Fibroblast of lung (primary cell): Measurements from ENCODE around the gene ASB4. TPM values are rescaled to one million over a fixed set of nuclear protein-coding genes. Genes with fewer than 3 reads are reported as not detected.
A peak's percentile ranks its signal among the peaks of the same experiment; 100 is the strongest.

ENCODE experiments used
- DNase-seq, 2 donors: peaks; one replicate each; pipeline versions ENCODE4 v3.0.0 to v3.0.0-alpha.2; 2010; ENCODE audit warnings: low read depth in 2 of 2
- H2AFZ ChIP-seq: 2 replicates; pipeline ENCODE4 v1.5.1; 2012; ENCODE audit warnings: low read length, control low read depth, inconsistent platforms
- H3K27ac ChIP-seq: 2 replicates; pipeline ENCODE4 v1.5.1; 2011; ENCODE audit warnings: low read length, control low read depth; ENCODE audit not compliant: insufficient read depth
- H3K27me3 ChIP-seq: 2 replicates; pipeline ENCODE4 v1.5.1; 2011; ENCODE audit warnings: mild to moderate bottlenecking, low read length; ENCODE audit not compliant: control insufficient read depth, insufficient read depth
- H3K36me3 ChIP-seq: 2 replicates; pipeline ENCODE4 v1.5.1; 2011; ENCODE audit warnings: low read length; ENCODE audit not compliant: control insufficient read depth, insufficient read depth
- H3K4me1 ChIP-seq: 2 replicates; pipeline ENCODE4 v1.5.1; 2011; ENCODE audit warnings: low read length; ENCODE audit not compliant: control insufficient read depth, insufficient read depth; ENCODE audit errors: extremely low read depth
- H3K4me2 ChIP-seq: 2 replicates; pipeline ENCODE4 v1.5.1; 2011; ENCODE audit warnings: low read length, control low read depth; ENCODE audit not compliant: insufficient read depth; ENCODE audit errors: extremely low read depth
- H3K4me3 ChIP-seq, 4 experiments: fragments of 200-600 bp in 1 of 4; sonication (generic) in 1 of 4; replicated peaks in 1 of 4; 2 replicates each; pipeline ENCODE4 v1.5.1; 2011 to 2016; ENCODE audit warnings: low read length in 4 of 4, low read depth in 3 of 4, mild to moderate bottlenecking in 3 of 4, control low read depth in 2 of 4, inconsistent platforms in 1 of 4, mixed read lengths in 1 of 4; ENCODE audit not compliant: insufficient read depth in 1 of 4; ENCODE audit errors: control extremely low read depth in 1 of 4
- H3K79me2 ChIP-seq: 2 replicates; pipeline ENCODE4 v1.5.1; 2012; ENCODE audit warnings: mild to moderate bottlenecking, low read length, inconsistent platforms; ENCODE audit not compliant: control insufficient read depth, insufficient read depth
- H3K9ac ChIP-seq: 2 replicates; pipeline ENCODE4 v1.5.1; 2011; ENCODE audit warnings: mild to moderate bottlenecking, low read length, control low read depth; ENCODE audit not compliant: insufficient read depth
- H3K9me3 ChIP-seq: 2 replicates; pipeline ENCODE4 v1.5.1; 2012; ENCODE audit warnings: low read depth, low read length; ENCODE audit not compliant: control insufficient read depth, insufficient read depth
- H4K20me1 ChIP-seq: 2 replicates; pipeline ENCODE4 v1.5.1; 2011; ENCODE audit warnings: low read length; ENCODE audit not compliant: control insufficient read depth, insufficient read depth; ENCODE audit errors: extremely low read depth
- EZH2 ChIP-seq: IDR thresholded peaks from 2 replicates; pipeline ENCODE4 v1.5.1; 2012; ENCODE audit warnings: low read length, control low read depth, mild to moderate bottlenecking; ENCODE audit errors: missing control alignments
- polyA plus RNA-seq, 2 donors: library from polyadenylated mRNA; depleted of rRNA in 1 of 2; stranded (reverse) in 1 of 2; unstranded in 1 of 2; fragments of >200 nt; gene quantifications; 2 replicates each; pipeline ENCODE4 v1.2.1, GENCODE V29; 2011 to 2012; ENCODE audit warnings: missing spikeins in 1 of 2
- total RNA-seq: library from RNA; depleted of rRNA; stranded (reverse); fragments of >200 nt; gene quantifications from 2 replicates; pipeline ENCODE4 v1.2.1, GENCODE V29; 2014
- TF ChIP-seq, protein P1 (sequence below), 2 donors: IDR thresholded peaks in 1 of 2; conservative IDR thresholded peaks in 1 of 2; 1 replicate in 1 of 2; 2 replicates in 1 of 2; pipeline ENCODE4 v1.5.1; 2011 to 2012; ENCODE audit warnings: low read length in 2 of 2, control low read depth in 1 of 2, inconsistent platforms in 1 of 2, low read depth in 1 of 2, mild to moderate bottlenecking in 1 of 2

Gene ASB4
- total and polyA plus RNA-seq, 2 donors (not counting 1 experiment from before 2014, with no cell fraction given), result not detected

DNA sequence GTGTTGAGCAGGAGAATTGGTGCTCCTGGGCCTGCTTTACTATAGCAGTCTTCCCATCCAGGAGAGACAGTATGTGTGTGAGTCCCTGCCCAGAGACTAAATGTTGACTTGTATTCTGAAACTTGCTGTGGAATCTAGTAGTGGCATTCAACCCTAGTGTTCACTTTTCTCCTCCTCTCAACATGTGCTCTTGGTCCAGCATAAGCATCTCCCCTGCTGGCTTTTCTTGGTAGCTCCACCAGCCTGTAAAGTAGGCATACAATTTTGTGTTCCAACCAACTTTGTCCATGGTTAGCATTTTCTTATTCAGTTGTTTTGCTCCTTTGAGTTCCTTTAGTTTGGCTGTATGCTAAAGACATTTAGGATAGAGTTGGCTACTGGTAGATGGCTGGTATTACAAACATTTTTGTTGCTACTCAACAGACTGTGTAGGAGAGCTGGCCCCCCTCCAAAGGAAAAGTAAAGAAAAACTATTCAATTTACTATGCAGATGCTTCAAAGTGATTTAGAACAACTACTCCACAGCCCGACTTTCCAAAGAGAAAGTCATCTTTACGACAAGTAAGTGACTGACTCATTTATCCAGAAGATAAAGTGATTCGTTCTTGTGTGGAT, 46.0 kb downstream of the ASB4 start:
- no peaks in the 10 kb centered on the region for H4K20me1 ChIP-seq
- no peak overlapping the region for H3K4me3 ChIP-seq
- H3K27ac ChIP-seq, result no peak overlapping the region
- H3K4me2 ChIP-seq, result no peak overlapping the region
- no peak for DNase-seq
- TF ChIP-seq, protein P1, sequence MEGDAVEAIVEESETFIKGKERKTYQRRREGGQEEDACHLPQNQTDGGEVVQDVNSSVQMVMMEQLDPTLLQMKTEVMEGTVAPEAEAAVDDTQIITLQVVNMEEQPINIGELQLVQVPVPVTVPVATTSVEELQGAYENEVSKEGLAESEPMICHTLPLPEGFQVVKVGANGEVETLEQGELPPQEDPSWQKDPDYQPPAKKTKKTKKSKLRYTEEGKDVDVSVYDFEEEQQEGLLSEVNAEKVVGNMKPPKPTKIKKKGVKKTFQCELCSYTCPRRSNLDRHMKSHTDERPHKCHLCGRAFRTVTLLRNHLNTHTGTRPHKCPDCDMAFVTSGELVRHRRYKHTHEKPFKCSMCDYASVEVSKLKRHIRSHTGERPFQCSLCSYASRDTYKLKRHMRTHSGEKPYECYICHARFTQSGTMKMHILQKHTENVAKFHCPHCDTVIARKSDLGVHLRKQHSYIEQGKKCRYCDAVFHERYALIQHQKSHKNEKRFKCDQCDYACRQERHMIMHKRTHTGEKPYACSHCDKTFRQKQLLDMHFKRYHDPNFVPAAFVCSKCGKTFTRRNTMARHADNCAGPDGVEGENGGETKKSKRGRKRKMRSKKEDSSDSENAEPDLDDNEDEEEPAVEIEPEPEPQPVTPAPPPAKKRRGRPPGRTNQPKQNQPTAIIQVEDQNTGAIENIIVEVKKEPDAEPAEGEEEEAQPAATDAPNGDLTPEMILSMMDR (conservative IDR thresholded peaks at IDR 0.05 in 1 of 2, IDR thresholded peaks at IDR 0.05 in 1 of 2; ENCODE audit: low read depth in 1 of 2, low read length in 2 of 2), result peak in 1 of 2 donors; percentile 9
- no peak for TF ChIP-seq EZH2
- no peaks in the 10 kb centered on the region for H3K4me1 ChIP-seq
- H3K27me3 ChIP-seq, result peaks cover 6% of the 10 kb centered on the region
- H3K9me3 ChIP-seq, result no peaks in the 10 kb centered on the region
- no peaks in the 10 kb centered on the region for H3K36me3 ChIP-seq
- H2AFZ ChIP-seq, result no peak overlapping the region
- H3K79me2 ChIP-seq, result no peaks in the 10 kb centered on the region
- H3K9ac ChIP-seq, result no peak overlapping the region

GRCh38 chr7:95534796-95535195, 49.1 kb downstream of the ASB4 start:
- Histone ChIP-seq H4K20me1 (no peaks in the 10 kb centered on the region), H2AFZ (no peak overlapping the region), H3K4me2 (no peak overlapping the region), H3K4me1 (no peaks in the 10 kb centered on the region), H3K27me3 (peaks cover 6% of the 10 kb centered on the region), H3K27ac (no peak overlapping the region), H3K4me3 (no peak overlapping the region), H3K9ac (no peak overlapping the region), H3K36me3 (no peaks in the 10 kb centered on the region), H3K79me2 (no peaks in the 10 kb centered on the region), H3K9me3 (no peaks in the 10 kb centered on the region)
- no peak for DNase-seq
- TF ChIP-seq, protein P1 (conservative IDR thresholded peaks at IDR 0.05 in 1 of 2, IDR thresholded peaks at IDR 0.05 in 1 of 2; ENCODE audit: low read depth in 1 of 2, low read length in 2 of 2), result no peak
- TF ChIP-seq EZH2, result no peak

DNA sequence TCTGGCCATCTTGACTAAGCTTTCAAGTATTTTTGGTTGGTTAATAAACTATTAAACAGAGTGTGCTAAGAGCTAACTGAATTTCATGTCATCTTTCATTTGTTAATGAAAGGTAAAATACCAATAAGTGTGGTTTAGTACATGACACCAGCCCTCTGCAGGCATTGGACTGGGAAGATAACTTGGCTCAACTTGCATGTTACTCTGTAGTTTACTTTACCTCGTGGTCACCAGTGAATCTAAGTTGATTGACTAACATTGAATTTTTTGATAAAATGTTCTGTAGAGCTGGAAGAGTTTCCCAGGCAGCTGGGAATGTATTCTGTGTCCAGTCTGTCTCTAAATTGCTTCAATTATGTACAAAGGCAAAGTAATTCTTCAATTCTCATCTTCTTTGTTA, 49.9 kb downstream of the ASB4 start:
- Histone ChIP-seq H4K20me1 (no peaks in the 10 kb centered on the region), H3K79me2 (no peaks in the 10 kb centered on the region), H3K27me3 (peaks cover 6% of the 10 kb centered on the region), H2AFZ (no peak overlapping the region), H3K4me2 (no peak overlapping the region), H3K9me3 (no peaks in the 10 kb centered on the region), H3K4me3 (no peak overlapping the region), H3K4me1 (no peaks in the 10 kb centered on the region), H3K36me3 (no peaks in the 10 kb centered on the region), H3K27ac (no peak overlapping the region), H3K9ac (no peak overlapping the region)
- TF ChIP-seq EZH2, result no peak
- TF ChIP-seq, protein P1 (conservative IDR thresholded peaks at IDR 0.05 in 1 of 2, IDR thresholded peaks at IDR 0.05 in 1 of 2; ENCODE audit: low read depth in 1 of 2, low read length in 2 of 2), result no peak
- no peak for DNase-seq
